Neural cell (in vitro differentiated cells): ENCODE measurements around the gene CTTN. TPM values are rescaled to one million over a fixed set of nuclear protein-coding genes. Genes with fewer than 3 reads are reported as not detected.

Experiments used
- H2AFZ ChIP-seq: fragments of 200-600, 300-800 bp; sonication (generic), shearing (Covaris generic); 2 replicates; pipeline ENCODE4 v1.6.0; 2014; ENCODE audit warnings: low read depth, mild to moderate bottlenecking, antibody characterized with exemption, low read length, moderate library complexity
- H3F3A ChIP-seq: fragments of 200-600 bp; shearing (Covaris generic); 2 replicates; pipeline ENCODE4 v1.6.1; 2016; ENCODE audit warnings: mild to moderate bottlenecking, moderate library complexity, mixed read lengths, antibody characterized with exemption, low read length; ENCODE audit not compliant: insufficient read depth, poor library complexity, severe bottlenecking
- H3K27ac ChIP-seq: fragments of 200-600, 300-800 bp; sonication (generic), shearing (Covaris generic); 2 replicates; pipeline ENCODE4 v1.5.1; 2014; ENCODE audit warnings: mild to moderate bottlenecking, low read length, moderate library complexity
- H3K27me3 ChIP-seq: fragments of 300-800, 200-600 bp; sonication (generic), shearing (Covaris generic); 2 replicates; pipeline ENCODE4 v1.6.0; 2014; ENCODE audit warnings: mild to moderate bottlenecking, low read depth, low read length, moderate library complexity; ENCODE audit not compliant: insufficient read depth
- H3K36me3 ChIP-seq: fragments of 300-800, 200-600 bp; sonication (generic), shearing (Covaris generic); 2 replicates; pipeline ENCODE4 v1.5.1; 2014; ENCODE audit warnings: mild to moderate bottlenecking, antibody characterized with exemption, low read length, moderate library complexity; ENCODE audit not compliant: insufficient read depth
- H3K4me2 ChIP-seq: fragments of 300-800, 200-600 bp; sonication (generic), shearing (Covaris generic); 2 replicates; pipeline ENCODE4 v1.6.0; 2014; ENCODE audit warnings: mild to moderate bottlenecking, low read length
- H3K4me3 ChIP-seq: fragments of 300-800, 200-600 bp; sonication (generic), shearing (Covaris generic); 2 replicates; pipeline ENCODE4 v1.5.1; 2014; ENCODE audit warnings: mild to moderate bottlenecking, low read length, moderate library complexity
- H3K79me2 ChIP-seq: fragments of 200-600 bp; shearing (Covaris generic); replicated peaks from 2 replicates; pipeline ENCODE4 v1.6.0; 2014; ENCODE audit warnings: mild to moderate bottlenecking, low read length, moderate library complexity; ENCODE audit not compliant: insufficient read depth
- H3K9ac ChIP-seq: fragments of 300-800, 200-600 bp; sonication (generic), shearing (Covaris generic); 2 replicates; pipeline ENCODE4 v1.6.1; 2016; ENCODE audit warnings: mild to moderate bottlenecking, low read length, mixed read lengths
- H3K9me2 ChIP-seq: fragments of 200-600 bp; shearing (Covaris generic); 2 replicates; pipeline ENCODE4 v1.6.1; 2016; ENCODE audit warnings: mild to moderate bottlenecking, low read length, mixed read lengths; ENCODE audit not compliant: insufficient read depth
- H3K9me3 ChIP-seq: fragments of 200-600, 300-800 bp; sonication (generic), shearing (Covaris generic); 2 replicates; pipeline ENCODE4 v1.6.1; 2016; ENCODE audit warnings: mild to moderate bottlenecking, mixed run types, low read length, moderate library complexity, mixed read lengths
- H4K20me1 ChIP-seq: fragments of 200-600 bp; shearing (Covaris generic); 2 replicates; pipeline ENCODE4 v1.6.1; 2016; ENCODE audit warnings: mild to moderate bottlenecking, mixed run types; ENCODE audit not compliant: insufficient read depth
- EP300 ChIP-seq: fragments of 450-650 bp; conservative IDR thresholded peaks from 2 replicates; pipeline ENCODE4 v1.6.1; 2014; ENCODE audit warnings: antibody characterized with exemption, mild to moderate bottlenecking, moderate library complexity; ENCODE audit not compliant: poor library complexity, severe bottlenecking
- EZH2 ChIP-seq: fragments of 200-600, 300-800 bp; shearing (Covaris generic), sonication (generic); IDR thresholded peaks from 2 replicates; pipeline ENCODE4 v1.6.1; 2014; ENCODE audit warnings: antibody characterized with exemption, low read length, borderline replicate concordance, mild to moderate bottlenecking; ENCODE audit not compliant: insufficient read depth, poor library complexity, severe bottlenecking
- MXI1 ChIP-seq: fragments of 450-650 bp; conservative IDR thresholded peaks from 2 replicates; pipeline ENCODE4 v1.6.1; 2014; ENCODE audit warnings: antibody characterized with exemption, mild to moderate bottlenecking; ENCODE audit not compliant: poor library complexity, severe bottlenecking
- POLR2AphosphoS5 ChIP-seq: IDR thresholded peaks from 2 replicates; pipeline ENCODE4 v1.6.1; 2012
- RAD21 ChIP-seq: fragments of 450-650 bp; conservative IDR thresholded peaks from 2 replicates; pipeline ENCODE4 v1.6.1; 2014; ENCODE audit warnings: antibody characterized with exemption, mild to moderate bottlenecking, moderate library complexity
- SMC3 ChIP-seq: fragments of 450-650 bp; conservative IDR thresholded peaks from 2 replicates; pipeline ENCODE4 v1.6.1; 2014; ENCODE audit warnings: antibody characterized with exemption, mild to moderate bottlenecking, moderate library complexity; ENCODE audit not compliant: poor library complexity
- TAF1 ChIP-seq: IDR thresholded peaks from 2 replicates; pipeline ENCODE4 v1.6.1; 2012; ENCODE audit warnings: low read depth
- polyA plus RNA-seq: library from polyadenylated mRNA; depleted of rRNA; stranded (reverse); fragments of >200 nt; gene quantifications from 2 replicates; pipeline ENCODE4 v1.2.3, GENCODE V29; 2014
- TF ChIP-seq, protein P1 (sequence below): fragments of 450-650 bp; IDR thresholded peaks from 2 replicates; pipeline ENCODE4 v1.5.1; 2014; ENCODE audit warnings: antibody characterized with exemption, mild to moderate bottlenecking, moderate library complexity; ENCODE audit not compliant: poor library complexity, severe bottlenecking
- TF ChIP-seq, protein P2 (sequence below): IDR thresholded peaks from 2 replicates; pipeline ENCODE4 v1.6.1; 2012; ENCODE audit warnings: borderline replicate concordance

The CTTN gene
- polyA plus RNA-seq, 1 donor from 2014 or later: 220 TPM

DNA sequence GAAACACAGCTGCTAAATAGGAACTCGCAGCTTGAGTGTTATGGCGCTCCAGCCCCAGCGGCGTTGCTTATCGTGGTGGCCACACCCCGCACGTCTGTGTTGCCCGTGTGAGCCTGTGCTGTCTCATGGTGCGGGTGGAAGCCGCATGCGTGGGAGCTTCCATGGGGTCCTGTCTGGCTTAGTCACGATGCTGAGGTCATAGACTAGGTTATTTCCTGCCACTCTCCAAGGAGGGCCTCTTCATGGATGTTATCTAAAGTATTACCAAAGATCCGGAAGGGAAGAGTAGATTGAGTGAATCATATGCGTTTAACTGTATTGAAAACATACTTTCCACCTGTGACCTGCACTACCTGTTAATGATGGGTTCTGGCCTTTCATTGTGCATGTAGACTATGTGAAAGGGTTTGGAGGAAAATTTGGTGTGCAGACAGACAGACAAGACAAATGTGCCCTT, 21.7 kb downstream of the CTTN start:
- H3K9me3 ChIP-seq: no peaks in the 10 kb centered on the region
- H3K9ac ChIP-seq: no peak overlapping the region
- no peak overlapping the region for H3K4me3 ChIP-seq
- H3K36me3 ChIP-seq: peaks cover 13% of the 10 kb centered on the region
- no peak overlapping the region for H2AFZ ChIP-seq
- no peaks in the 10 kb centered on the region for H3K9me2 ChIP-seq
- H3K27me3 ChIP-seq: no peaks in the 10 kb centered on the region
- TF ChIP-seq RAD21 (no peak), TAF1 (no peak), EZH2 (no peak), SMC3 (no peak), MXI1 (no peak), POLR2AphosphoS5 (no peak), EP300 (no peak)
- TF ChIP-seq, protein P1, sequence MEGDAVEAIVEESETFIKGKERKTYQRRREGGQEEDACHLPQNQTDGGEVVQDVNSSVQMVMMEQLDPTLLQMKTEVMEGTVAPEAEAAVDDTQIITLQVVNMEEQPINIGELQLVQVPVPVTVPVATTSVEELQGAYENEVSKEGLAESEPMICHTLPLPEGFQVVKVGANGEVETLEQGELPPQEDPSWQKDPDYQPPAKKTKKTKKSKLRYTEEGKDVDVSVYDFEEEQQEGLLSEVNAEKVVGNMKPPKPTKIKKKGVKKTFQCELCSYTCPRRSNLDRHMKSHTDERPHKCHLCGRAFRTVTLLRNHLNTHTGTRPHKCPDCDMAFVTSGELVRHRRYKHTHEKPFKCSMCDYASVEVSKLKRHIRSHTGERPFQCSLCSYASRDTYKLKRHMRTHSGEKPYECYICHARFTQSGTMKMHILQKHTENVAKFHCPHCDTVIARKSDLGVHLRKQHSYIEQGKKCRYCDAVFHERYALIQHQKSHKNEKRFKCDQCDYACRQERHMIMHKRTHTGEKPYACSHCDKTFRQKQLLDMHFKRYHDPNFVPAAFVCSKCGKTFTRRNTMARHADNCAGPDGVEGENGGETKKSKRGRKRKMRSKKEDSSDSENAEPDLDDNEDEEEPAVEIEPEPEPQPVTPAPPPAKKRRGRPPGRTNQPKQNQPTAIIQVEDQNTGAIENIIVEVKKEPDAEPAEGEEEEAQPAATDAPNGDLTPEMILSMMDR: no peak
- TF ChIP-seq, protein P2, sequence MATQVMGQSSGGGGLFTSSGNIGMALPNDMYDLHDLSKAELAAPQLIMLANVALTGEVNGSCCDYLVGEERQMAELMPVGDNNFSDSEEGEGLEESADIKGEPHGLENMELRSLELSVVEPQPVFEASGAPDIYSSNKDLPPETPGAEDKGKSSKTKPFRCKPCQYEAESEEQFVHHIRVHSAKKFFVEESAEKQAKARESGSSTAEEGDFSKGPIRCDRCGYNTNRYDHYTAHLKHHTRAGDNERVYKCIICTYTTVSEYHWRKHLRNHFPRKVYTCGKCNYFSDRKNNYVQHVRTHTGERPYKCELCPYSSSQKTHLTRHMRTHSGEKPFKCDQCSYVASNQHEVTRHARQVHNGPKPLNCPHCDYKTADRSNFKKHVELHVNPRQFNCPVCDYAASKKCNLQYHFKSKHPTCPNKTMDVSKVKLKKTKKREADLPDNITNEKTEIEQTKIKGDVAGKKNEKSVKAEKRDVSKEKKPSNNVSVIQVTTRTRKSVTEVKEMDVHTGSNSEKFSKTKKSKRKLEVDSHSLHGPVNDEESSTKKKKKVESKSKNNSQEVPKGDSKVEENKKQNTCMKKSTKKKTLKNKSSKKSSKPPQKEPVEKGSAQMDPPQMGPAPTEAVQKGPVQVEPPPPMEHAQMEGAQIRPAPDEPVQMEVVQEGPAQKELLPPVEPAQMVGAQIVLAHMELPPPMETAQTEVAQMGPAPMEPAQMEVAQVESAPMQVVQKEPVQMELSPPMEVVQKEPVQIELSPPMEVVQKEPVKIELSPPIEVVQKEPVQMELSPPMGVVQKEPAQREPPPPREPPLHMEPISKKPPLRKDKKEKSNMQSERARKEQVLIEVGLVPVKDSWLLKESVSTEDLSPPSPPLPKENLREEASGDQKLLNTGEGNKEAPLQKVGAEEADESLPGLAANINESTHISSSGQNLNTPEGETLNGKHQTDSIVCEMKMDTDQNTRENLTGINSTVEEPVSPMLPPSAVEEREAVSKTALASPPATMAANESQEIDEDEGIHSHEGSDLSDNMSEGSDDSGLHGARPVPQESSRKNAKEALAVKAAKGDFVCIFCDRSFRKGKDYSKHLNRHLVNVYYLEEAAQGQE: no peak
- no peak overlapping the region for H3K27ac ChIP-seq
- no peaks in the 10 kb centered on the region for H4K20me1 ChIP-seq
- no peaks in the 10 kb centered on the region for H3K79me2 ChIP-seq
- no peaks in the 10 kb centered on the region for H3F3A ChIP-seq
- H3K4me2 ChIP-seq: no peak overlapping the region

DNA sequence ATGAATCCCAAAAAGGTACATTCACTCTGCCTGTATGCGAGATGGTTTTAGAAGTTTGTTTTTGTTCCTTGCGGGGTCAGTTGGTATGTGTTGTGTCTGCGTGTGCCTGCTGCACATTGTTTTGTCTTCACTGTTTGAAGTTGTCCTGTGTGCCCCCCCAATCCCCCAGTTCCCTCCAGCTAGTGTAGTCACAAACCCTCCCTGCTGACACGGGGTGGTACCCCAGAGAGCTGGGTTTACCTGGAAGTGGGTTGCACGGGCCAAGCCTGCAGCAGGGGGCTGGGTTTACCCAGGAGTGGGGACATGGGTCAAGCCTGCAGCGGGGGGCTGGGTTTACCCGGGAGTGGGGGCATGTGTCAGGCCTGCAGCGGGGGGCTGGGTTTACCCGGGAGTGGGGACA, 22.2 kb downstream of the CTTN start:
- TF ChIP-seq, protein P2: no peak
- TF ChIP-seq TAF1 (no peak), MXI1 (no peak), SMC3 (no peak), EP300 (no peak), RAD21 (no peak), EZH2 (no peak), POLR2AphosphoS5 (no peak)
- TF ChIP-seq, protein P1: no peak
- H3K36me3 ChIP-seq: peaks cover 13% of the 10 kb centered on the region
- H4K20me1 ChIP-seq: no peaks in the 10 kb centered on the region
- no peak overlapping the region for H3K9ac ChIP-seq
- H3K27ac ChIP-seq: no peak overlapping the region
- H3F3A ChIP-seq: no peaks in the 10 kb centered on the region
- H3K27me3 ChIP-seq: no peaks in the 10 kb centered on the region
- no peaks in the 10 kb centered on the region for H3K9me2 ChIP-seq
- H3K79me2 ChIP-seq: no peaks in the 10 kb centered on the region
- no peak overlapping the region for H3K4me3 ChIP-seq
- H2AFZ ChIP-seq: no peak overlapping the region
- no peak overlapping the region for H3K4me2 ChIP-seq
- no peaks in the 10 kb centered on the region for H3K9me3 ChIP-seq
